GM21786 (cell line): ENCODE data around the gene RNF181.
"Not testable (repeated sequence)": the region's sequence is repeated elsewhere in the genome, so short reads cannot be mapped to it uniquely, and the experiment has no call there.

Experiments used
- ATAC-seq: cut with Tn5 transposase; IDR thresholded peaks from one replicate; pipeline ENCODE4 v1.9.1; 2021; ENCODE audit not compliant: unreplicated experiment

RNF181 gene

DNA sequence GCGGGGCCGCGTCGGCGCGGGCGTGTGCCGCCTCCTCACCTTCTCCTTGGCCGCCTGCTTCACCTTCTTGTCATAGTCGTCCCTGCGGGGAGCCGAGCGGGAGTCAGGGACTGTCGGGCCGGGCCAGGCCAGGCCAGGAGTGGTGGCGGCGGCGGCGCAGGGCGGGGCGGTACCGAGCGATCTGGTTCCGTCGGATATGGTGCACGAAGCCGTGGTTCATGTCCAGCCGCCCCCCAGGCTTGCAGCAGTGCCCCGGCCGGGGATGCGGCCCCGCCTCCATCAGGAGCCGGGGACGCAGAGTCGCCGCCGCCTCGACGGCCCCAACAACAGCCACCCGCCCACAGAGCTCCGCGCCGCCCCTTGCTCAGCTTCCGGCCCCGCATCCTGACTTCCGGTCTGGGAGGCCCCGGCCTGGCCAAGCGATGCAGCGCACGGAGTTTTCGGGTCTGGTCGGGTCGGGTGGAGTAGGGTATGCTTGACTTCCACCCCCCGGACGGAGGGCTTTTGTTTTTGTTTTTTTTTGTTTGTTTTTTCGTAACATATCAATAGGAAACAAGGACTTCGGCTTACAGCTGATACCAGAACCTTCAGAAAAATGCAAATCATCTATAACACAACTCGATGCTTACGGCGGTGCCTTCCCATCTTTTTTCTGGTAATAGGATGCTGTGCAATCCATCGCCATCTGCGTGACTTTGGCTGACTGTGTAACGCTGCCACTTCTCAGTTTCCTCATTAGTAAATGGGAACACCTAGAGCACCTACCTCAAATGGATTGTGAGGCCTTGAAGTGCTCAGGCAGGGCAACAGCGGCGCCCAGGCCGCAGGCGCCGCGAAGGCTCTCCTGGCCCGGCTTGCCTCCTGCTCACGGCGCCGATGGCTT lies 16.4 kb downstream of the RNF181 start, which contains the start of gene C2orf68:
Gene C2orf68, minus strand, starts transcription at position 362 of the 883 bp plus-strand sequence. Its CDS starts 82 bp downstream, at position 280.
- peak; percentile 80 for ATAC-seq

DNA sequence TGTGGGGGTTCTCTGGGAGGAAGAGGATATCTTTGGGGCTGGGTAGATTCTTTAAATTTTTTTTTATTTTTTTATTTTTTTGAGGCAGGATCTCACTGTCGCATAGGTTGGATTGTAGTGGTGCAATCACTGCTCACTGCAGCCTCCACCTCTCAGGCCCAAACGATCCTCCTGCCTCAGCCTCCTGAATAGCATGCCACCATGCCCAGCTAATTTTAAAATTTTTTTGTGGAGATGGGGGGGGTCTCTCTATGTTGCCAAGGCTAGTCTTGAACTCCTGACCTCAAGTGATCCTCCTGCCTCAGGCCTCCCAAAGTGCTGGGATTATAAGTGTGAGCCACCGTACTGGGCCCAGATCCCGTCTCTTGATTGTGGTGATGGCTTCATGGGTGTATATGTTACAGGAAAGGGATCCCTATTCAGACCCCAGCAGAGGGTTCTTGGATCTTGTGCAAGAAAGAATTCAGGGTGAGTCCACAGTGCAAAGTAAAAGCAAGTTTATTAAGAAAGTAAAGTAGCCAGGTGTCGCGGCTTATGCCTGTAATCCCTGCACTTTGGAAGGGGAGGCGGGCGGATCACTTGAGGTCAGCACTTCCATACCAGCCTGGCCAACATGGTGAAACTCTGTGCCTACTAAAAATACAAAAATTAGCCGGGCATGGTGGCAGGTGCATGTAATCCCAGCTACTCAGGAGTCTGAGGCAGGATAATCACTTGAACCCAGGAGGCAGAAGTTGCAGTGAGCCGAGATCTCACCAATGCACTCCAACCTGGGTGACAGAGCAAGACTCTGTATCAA lies 18.4 kb downstream of the RNF181 start:
- ATAC-seq = no peak

DNA sequence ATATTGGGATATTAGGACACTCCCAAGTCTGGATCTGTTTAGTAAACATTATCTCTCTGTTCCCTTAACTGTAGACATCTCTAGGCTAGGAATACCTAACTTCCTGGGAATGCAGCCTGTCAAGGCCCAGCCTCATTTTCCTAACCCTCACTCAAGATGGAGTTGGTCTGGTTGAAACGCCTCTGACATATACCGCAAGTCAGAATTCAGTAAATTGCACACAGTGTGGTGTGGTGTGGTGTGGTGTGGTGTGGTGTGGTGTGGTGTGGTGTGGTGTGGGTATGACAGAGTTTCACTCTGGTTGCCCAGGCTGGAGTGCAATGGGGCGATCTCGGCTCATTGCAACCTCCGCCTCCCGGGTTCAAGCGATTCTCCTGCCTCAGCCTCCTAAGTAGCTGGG lies 19.2 kb downstream of the RNF181 start:
- ATAC-seq = not testable (repeated sequence)

DNA sequence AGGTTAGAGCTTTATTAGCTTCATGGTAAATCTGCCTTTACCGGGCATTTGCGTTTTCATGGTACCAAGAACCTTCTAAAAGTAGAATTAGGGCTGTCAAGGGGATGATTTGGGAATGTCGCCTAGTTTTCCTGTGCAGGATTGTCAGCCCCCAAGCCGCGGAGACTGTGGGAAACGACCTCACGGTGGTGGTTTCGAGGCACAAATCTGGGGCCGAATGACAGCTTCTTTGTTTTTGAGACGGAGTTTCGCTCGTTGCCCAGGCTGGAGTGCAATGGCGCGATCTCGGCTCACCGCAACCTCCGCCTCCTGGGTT lies 19.8 kb downstream of the RNF181 start:
- ATAC-seq = no peak

DNA sequence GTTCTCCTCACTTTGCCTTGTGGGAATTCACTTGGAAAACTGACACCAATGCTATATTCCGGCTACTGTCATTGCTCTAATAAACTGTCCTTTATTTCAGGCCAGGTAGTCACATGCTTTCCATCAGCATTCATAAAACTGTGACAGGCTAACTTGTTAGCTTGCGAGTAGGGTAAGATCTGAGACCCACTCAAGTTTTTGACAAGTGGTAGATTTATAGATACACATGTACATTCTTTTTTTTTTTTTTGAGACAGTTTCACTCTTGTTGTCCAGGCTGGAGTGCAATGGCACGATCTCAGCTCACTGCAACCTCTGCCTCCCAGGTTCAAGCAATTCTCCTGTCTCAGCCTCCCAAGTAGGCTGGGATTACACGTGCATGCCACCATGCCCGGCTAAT lies 22.2 kb downstream of the RNF181 start:
- not testable (repeated sequence) for ATAC-seq

DNA sequence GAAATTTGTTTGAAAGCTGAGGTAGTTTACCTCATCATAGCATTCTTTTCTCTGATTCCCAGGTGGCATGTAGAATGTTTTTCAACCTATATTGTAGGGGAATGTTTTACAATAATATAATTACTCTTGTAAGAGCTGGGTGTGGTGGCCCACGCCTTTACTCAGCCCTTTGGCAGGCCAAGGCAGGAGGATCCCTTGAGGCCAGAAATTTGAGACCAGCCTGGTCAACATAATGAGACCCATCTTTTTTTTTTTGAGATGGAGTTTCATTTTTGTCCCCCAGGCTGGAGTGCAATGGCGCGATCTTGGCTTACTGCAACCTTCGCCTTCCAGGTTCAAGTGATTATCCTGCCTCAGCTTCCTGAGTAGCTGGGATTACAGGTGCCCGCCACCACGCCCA lies 24.1 kb downstream of the RNF181 start:
- no peak for ATAC-seq

DNA sequence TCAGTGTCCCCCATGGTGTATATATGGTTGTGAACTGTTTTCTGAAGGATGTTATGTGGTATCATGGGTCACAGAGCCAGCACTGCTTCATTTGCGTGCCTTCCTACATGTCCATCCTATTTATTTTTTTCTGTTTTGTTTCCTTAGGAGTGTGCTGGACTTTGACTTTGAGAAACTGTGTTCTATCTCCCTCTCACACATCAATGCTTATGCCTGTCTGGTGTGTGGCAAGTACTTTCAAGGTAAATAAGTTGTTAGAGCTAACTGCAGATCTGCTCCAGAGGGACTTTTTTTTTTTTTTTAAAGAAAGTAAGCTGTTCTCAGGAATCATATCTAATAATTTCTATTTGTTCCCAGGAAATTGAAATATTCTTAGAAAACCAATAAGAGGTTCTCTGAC lies 25.8 kb downstream of the RNF181 start:
- ATAC-seq = no peak

DNA sequence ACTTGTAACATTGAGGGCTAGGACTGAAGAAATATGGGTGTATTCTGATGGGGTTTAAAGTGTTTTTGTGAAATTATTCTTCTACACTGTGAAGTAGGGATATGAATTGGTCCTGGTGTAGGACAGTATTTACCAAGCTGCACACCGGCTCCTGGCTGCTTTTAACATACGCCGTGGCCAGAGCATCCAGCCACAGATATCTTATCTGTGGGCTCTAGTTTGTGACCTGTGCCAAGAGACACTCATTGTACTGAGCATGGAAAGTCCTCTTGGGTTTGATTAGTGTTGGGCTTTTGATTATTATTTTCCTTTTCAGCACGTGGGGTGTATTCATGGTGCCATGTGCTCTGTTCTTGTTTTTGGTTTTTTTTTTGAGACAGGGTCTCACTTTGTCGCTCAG lies 28.4 kb downstream of the RNF181 start:
- ATAC-seq = no peak

DNA sequence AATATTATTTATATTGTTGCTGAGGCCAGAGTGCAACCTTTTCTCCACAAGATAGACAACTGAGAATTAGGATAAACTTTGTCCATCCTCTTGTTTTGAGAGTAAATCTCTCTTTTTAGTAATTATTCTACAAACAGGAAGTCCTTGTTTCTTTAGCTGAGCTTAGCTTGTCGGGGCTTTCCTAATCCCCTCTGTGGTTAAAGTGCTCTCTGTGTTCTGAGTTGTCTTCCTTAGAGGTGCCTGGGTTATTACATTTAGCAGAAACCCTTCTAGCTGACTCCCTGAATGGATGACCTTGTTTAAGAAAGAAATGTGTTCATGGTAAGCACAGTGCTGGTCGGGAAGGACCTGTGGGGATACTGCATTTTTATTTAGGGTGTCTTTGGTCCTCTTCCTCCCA lies 33.1 kb downstream of the RNF181 start:
- peak; percentile 53 for ATAC-seq

DNA sequence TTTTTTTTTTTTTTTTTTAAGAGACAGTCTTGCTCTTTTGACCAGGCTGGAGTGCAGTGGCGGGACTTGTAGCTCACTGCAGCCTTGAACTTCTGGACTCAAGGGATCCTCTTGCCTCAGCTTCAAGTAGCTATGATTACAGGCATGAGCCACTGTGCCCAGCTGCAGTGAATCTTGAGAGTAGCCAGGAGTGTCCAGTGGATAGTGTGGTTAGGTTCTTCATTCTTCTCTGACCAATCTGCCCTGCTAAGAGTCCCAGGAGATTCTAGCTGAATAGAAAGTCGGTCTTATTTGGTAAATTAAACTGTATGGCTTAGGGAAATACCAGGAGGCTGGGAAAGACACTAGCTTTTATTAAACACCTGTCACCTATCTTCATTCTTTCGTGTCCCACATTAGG lies 35.8 kb downstream of the RNF181 start:
- ATAC-seq = no peak

DNA sequence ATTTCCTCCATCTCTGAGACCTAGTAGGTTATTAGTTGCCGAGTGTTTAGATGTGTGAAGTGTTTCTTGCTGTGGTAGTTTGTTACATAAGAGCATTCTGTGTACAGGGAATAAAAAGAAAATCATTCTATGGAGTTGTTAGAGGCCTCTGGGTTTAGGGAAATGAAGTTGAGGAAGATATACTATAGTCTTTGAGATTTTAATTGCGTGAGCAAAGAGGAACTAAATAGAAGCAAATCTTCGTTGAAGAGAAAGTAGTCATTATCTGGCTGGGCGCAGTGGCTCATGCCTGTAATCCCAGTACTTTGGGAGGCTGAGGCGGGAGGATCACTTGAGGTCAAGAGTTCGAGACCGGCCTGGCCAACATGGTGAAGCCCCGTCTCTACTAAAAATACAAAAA lies 39.5 kb downstream of the RNF181 start:
- no peak for ATAC-seq

DNA sequence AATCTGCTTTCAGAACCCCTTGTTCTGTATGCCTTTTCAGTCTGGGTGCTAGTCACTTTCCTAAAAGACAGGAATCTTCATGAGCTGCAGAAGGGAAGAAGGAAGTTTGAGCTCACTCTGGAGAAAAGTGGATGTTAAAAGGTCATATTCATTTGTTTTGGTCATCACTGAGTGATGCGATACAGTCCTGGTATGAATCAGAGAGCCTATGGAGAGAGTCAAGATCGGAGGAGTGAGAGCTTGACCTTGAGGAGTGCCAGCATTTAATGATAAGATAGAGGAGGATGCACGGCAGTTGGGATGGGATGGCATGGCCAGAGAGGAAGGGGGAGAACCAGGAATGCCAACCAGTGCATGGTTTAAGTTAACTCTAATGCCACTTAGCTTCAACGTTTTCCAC lies 40.1 kb downstream of the RNF181 start:
- no peak for ATAC-seq

DNA sequence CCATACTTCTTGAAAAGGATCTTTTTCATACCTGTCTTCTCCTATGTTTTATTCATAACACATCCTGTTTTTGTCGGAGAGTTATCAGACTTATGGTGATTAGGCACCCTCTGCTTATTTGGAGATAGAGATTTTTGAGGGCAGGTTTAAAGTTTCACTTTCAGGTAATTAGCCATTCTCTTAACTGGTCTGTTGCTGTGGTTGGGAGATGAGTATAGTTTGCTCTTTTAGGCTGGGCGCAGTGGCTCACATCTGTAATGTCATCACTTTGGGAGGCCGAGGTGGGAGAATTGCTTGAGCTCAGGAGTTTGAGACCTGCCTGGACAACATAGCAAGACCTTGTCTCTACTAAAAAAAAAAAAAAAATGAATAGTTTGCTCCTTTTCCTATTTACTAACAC lies 47.2 kb downstream of the RNF181 start:
- ATAC-seq = peak; percentile 81

DNA sequence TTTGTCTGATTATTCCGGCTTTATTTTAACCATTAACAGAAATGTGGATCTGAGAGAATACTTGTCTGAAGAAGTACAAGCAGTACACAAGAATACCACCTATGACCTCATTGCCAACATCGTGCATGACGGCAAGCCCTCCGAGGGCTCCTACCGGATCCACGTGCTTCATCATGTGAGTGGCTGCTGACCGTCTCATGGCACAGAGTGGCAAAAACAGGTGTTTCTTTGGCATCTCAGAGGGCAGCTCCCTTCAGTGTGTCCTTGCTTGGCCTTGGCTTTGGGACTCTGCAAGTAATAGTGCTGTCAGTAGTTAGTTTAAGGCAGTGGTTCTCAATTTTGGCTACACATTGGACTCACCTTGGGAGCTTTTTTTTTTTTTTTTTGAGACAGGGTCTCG lies 49.4 kb downstream of the RNF181 start:
- no peak for ATAC-seq

DNA sequence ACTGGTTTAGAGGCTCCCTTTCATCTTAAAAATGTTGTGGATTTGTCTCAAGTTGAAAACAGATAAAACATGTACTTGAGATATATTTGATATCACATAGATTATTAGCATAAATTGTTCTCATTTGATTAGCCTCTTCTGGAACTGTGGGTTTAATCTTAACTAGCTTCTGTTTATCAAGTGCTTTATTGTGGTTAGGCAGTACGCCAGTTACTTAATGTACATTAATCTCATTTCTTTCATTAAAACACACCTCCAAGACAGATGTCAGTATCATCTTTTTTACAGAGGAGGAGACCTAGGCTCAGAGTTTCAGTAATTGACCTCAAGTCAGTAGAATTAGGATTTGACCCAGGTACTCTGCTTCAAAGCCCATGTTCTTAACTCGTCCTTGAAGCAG lies 50.6 kb downstream of the RNF181 start:
- ATAC-seq = no peak
